Fibroblast of mammary gland (primary cell): ENCODE data around the gene IL17RE.
"Not testable (repeated sequence)": the region's sequence is repeated elsewhere in the genome, so short reads cannot be mapped to it uniquely, and the experiment has no call there.

Experiments used
- DNase-seq: peaks from one replicate; pipeline ENCODE4 v3.0.0-alpha.2; 2010; ENCODE audit warnings: low read depth
- H3K4me3 ChIP-seq: 2 replicates; pipeline ENCODE4 v1.5.1; 2011; ENCODE audit warnings: low read depth, mild to moderate bottlenecking, low read length, moderate library complexity; ENCODE audit not compliant: control insufficient read depth
- TF ChIP-seq, protein P1 (sequence below): conservative IDR thresholded peaks from 2 replicates; pipeline ENCODE4 v1.5.1; 2011; ENCODE audit warnings: low read depth, low read length, inconsistent platforms; ENCODE audit not compliant: control insufficient read depth, insufficient read depth

IL17RE gene

DNA sequence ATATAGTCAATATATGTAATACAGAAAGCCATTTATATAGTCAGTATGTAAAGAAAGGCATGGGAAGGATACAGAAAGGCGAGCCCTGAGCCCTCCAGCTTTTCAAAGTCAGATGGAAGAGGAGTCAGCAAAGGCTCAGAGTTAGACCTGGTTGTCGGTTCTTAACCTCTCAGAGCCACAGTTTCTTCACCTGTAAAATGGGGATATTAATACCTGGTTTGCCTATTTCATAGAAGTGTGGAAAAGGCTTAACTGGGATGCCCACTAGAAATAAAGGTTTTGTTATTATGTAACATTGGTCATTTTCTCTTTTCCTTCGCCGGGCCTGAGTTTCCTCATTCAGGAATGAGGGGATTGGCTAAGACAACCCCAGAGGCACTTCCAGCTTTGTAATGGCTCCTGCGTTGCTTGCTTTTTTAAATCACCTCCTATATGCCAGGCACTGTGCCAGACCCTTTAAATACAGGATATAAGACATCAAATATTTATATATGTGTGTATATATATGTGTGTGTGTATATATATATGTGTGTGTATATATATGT lies 33.4 kb downstream of the IL17RE start:
- DNase-seq = no peak

GRCh38 chr3:9937486-9938238 lies 35.0 kb downstream of the IL17RE start:
- TF ChIP-seq, protein P1, sequence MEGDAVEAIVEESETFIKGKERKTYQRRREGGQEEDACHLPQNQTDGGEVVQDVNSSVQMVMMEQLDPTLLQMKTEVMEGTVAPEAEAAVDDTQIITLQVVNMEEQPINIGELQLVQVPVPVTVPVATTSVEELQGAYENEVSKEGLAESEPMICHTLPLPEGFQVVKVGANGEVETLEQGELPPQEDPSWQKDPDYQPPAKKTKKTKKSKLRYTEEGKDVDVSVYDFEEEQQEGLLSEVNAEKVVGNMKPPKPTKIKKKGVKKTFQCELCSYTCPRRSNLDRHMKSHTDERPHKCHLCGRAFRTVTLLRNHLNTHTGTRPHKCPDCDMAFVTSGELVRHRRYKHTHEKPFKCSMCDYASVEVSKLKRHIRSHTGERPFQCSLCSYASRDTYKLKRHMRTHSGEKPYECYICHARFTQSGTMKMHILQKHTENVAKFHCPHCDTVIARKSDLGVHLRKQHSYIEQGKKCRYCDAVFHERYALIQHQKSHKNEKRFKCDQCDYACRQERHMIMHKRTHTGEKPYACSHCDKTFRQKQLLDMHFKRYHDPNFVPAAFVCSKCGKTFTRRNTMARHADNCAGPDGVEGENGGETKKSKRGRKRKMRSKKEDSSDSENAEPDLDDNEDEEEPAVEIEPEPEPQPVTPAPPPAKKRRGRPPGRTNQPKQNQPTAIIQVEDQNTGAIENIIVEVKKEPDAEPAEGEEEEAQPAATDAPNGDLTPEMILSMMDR = no peak
- DNase-seq = no peak

More for the DNA sequence above, 33.4 kb downstream of the IL17RE start:
- TF ChIP-seq, protein P1 = no peak
- H3K4me3 ChIP-seq = no peak overlapping the region

DNA sequence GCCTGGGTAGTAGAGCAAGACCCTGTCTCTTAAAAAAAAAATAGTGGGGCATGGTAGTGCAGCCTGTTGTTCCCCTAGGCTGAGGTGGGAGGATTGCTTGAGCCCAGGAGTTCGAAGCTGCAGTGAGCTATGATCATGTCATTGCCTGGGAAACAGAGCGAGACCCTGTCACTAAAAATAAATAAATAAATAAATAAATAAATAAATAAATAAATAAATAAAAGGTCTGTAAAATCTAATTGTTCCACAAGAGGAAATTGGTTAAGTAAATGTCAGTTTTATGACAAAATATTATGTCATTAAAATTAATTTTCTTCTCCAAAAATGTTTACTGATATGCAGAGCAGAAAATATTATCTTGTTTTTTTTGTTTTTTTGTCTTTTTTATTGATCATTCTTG lies 36.3 kb downstream of the IL17RE start:
- TF ChIP-seq, protein P1 = no peak
- DNase-seq = no peak

More at GRCh38 chr3:9937486-9938238, 35.0 kb downstream of the IL17RE start:
- no peak overlapping the region for H3K4me3 ChIP-seq

GRCh38 chr3:9939906-9940305 lies 37.3 kb downstream of the IL17RE start:
- not testable (repeated sequence) for H3K4me3 ChIP-seq, DNase-seq

More for the DNA sequence above, 36.3 kb downstream of the IL17RE start:
- H3K4me3 ChIP-seq = no peak overlapping the region

GRCh38 chr3:9940746-9941145 lies 38.1 kb downstream of the IL17RE start:
- DNase-seq = no peak
- no peak overlapping the region for H3K4me3 ChIP-seq
- TF ChIP-seq, protein P1 = no peak

DNA sequence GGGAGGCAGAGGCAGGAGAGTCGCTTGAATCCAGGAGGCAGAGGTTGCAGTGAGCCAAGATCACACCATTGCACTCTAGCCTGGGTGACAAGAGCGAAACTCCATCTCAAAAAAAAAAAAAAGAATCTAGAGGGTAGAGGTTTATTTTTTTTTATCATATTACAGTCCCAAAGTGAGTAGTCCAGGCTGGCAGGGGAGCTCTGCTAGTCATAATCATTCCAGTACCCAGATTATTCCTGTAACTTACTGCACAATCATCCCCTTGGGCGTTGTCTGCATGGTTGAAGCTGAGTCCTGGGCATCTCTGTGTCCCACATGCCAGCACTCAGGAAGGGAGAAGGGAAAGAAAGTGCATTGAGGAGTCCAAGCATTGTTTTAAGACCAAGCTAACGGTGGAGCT lies 39.5 kb downstream of the IL17RE start:
- TF ChIP-seq, protein P1 = no peak
- H3K4me3 ChIP-seq = no peak overlapping the region
- no peak for DNase-seq

DNA sequence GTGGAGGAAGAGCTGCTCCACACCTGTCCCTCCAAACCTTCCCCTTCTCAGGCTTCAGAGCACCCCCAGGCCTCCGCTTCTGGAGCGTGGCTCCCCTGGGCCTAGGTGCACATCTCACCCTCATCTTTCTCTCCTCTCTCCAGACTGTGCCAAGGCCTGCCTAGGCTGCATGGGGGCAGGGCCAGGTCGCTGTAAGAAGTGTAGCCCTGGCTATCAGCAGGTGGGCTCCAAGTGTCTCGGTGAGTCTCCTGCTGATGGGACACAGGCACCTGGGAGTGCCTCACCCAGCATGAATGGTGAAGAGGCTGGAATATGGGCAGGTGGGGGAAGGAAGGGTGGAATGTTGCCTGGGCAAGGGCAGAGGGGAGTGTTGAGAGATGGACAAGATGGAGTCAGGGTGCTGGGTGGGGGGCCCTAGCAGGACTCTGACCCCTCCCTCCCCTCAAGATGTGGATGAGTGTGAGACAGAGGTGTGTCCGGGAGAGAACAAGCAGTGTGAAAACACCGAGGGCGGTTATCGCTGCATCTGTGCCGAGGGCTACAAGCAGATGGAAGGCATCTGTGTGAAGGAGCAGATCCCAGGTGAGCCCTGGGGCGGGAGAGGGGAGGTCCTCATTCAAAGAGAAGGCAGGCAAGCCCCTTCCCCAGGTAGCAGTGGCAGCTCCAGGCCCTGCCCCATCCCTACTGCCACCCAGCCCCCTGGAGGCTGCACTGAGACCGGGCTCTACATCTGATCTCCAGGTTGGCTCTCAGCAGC lies 40.5 kb downstream of the IL17RE start:
- TF ChIP-seq, protein P1 = no peak
- DNase-seq = no peak
- no peak overlapping the region for H3K4me3 ChIP-seq
